HG03159 (cell line): ENCODE results near the gene PLLP.
"Not testable (repeated sequence)": the region's sequence is repeated elsewhere in the genome, so short reads cannot be mapped to it uniquely, and the experiment has no call there.

Source experiments
- ATAC-seq: cut with Tn5 transposase; IDR thresholded peaks from one replicate; pipeline ENCODE4 v1.9.1; 2021; ENCODE audit warnings: mild to moderate bottlenecking, moderate library complexity; ENCODE audit not compliant: unreplicated experiment

Gene PLLP

DNA sequence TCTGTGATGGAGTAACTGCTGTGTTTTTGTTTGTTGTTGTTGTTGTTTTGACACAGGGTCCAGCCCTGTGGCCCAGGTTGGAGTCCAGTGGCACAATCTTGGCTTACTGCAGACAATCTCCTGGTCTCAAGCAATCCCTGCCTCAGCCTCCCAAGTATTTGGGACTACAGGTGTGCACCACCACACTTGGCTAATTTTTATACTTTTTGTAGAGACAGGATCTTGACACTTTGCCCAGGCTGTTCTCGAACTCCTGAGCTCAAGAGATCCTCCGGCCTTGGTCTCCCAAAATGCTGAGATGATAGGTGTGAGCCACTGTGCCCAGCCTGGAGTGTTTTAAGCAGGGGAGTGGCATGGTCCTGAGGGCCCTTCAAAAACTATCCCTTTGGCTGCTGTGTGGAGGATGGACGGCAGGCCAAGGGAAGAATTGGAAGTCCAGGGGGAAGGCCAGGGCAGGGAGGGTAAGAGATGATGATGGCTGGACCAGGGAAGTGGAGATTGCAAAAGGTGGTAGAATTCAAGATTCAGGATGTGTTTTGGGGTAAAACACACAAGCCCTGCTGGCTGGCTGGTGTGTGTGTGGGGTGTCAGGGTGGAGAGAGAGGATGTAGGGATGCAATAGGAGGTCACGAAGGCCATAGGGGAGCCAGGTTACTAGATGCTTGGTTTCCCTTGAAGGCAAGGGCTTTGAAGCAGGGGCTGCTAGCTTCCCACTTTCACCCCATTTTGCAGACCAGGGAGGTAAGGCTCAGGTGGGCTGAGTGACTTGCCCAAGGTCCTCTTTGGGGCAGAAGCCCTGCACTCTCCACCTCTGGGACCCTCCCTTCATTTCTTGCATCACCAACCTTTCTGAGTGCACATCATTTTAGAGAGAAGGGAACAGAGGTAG lies 18.8 kb upstream of the PLLP start:
- no peak for ATAC-seq

DNA sequence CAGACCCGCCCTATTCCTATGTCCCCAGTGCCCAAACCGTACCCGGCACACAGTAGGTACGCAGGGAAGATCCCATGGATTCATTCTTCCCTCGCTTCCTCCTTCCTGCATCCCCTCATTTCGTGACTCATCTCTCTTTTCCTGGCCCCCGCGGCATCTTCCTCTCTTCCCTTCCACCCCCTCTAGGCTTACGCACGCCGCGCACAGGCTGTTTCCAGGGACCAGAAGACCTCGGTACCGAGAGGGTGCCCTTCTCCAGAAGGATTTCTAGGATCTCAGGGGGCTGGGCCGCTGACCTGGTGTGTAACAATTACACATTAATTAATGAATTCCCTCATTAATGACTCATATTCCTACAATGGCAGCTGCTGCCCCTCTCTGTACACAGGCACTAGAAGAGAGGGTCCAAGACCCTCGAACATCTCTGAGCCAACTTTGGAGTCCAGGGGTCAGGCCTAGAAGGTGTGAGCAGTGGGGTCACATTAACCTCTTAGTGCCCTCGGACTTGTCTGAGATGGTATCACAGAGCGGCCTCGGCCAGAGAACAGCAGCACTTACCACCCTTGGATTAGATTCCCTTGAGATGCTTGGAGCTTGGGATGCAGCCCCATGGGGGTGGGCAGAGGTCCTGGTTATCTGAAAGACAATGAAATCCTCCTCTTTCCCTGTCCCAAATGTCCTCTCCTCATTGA lies 16.8 kb upstream of the PLLP start:
- ATAC-seq: no peak

DNA sequence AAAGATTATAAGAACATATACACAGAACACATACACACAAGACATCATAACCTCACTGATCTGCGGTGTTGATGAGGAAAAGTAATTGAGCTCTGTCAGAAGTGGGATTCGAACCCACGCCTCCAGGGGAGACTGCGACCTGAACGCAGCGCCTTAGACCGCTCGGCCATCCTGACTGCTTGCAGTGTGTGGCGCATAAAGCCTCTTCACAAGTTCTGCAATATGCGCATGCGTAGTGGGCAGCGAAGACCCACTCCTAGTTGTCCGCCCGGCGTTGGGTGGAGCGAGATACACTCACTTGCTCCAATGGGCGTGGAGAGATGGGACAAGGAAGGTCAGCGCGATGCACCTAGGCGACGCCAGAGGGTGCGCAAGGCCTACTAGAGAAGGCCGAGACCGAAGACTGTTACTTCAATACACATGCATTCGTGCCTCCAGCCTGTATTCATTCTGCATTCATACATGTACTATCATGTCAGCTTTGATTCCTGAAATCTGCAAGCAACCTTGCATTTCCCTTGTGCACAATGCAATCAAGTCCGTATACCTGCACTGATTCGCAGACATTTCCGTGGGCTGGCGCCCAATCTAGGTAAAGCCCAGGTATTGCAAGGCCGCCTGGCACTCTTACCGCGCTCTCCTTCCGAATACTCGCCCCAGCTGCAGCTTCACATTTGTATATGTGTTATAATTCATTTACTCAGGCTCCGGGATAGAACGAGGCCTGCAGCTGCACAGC lies 16.1 kb upstream of the PLLP start:
- peak; percentile 85 for ATAC-seq

DNA sequence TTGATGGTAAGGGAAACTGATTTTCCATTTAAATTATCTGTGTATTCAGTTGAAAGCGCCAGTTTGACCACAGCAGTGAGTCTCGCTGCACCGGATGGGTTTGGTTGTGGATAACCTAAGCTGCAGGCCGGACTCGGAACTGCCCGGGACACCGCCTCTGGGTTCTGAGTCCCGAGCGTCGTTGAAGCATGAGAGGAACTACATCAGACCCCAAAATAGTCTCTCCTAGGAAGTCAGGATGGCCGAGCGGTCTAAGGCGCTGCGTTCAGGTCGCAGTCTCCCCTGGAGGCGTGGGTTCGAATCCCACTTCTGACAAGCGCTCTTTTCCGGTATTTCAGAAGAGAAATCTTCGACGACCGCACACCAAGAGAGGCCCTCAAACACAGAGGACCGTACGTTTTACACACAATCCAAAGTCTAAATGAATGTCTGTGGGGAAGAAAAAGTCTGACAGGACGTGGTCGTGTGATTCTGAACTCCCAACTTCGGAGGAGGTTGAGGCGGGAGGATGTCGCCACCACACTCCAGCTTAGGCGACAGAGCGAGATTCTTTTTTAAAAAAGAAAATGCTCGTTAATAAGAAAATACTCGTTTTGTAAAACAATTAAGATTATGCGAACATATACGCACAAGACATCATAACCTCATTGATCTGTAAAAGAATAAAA lies 15.4 kb upstream of the PLLP start:
- peak; percentile 44 for ATAC-seq

DNA sequence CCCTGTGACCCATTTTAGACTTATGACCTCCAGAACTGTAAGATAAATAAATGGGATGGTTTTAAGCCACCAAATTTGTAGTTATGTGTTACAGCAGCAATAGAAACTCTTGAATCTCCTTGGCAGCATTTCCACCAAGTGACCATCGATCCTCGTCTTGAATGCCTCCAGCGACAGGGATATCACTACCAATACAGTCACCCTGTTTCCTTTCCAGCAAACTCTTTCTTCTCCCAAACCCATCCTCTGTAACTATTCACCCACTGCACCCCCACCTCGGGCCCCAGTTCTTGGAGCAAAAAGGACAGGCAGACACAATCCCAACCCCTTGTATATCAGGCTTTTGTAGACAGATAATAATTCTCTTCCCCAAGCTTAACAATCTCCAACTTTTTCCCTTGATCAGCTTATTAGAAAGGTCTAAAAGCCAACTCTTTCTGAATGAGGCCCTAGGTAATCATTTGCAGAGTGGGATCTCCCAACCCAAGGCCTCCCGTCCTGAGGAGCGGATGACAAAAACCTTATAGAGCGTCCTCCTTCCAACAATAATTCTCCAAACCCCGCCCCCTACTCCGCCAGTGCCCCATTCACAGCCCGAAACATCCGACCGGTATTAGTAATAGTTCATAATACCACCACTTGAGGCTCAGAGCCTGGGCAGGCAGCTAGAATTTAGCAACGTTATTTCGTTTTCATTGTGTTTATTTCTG lies 14.7 kb upstream of the PLLP start:
- ATAC-seq: peak; percentile 36

DNA sequence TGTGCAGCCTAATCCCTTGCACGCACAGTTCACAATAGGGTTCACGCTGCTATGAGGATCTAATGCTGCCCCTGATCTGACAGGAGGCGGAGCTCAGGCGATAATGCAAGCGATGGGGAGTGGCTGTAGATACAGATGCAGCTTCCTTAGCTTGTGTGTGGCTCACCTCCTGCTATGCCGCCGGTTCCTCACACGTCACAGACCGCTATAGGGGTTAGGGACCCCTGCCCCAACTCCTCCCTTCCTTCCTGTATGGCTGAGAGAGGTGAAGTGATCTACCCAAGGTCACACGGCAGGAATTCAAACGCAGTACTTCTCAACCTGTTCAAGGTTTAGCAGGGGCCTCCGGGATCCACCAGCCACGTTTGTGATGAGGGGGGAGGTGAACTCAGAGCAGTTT lies 13.4 kb upstream of the PLLP start:
- no peak for ATAC-seq

DNA sequence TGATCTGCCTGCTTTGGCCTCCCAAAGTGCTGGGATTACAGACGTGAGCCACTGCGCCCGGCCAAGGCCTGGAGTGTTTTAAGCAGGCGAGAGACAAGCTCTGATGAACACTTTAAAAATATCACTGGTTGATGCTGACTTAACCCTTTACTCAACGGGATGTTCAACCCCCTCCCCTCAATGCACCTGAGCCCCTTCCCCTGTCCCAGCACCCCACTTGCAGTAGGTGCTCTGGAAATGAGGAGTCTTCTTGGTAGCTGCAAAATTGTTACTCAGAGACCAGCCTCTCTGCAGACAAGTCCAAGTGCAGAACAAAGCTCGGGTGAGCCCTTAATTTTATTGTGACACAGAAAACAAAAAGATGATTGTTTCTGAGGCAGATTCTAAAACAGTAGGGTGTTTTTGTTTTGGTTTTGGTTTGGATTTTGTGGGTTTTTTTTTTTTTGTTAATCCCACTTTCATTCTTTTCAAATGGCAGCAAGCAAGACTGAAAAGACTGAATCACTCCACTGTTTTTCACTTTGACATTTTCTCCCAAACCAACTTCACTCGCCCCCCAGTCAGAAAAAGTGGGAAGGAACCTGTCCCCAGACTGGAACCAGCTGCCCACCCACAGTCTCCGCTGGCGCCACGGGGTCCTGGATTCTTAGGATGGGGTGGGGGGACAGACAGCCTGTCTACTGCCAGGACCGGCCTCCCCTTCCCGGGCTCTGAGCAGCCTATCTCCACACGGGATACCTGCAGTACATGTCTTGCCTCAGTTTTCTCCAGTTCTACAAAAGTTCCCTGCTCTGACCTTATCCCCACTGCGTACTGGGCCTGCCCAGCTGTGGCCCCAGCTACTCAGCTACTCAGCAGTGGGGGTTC lies 5.2 kb upstream of the PLLP start:
- no peak for ATAC-seq

DNA sequence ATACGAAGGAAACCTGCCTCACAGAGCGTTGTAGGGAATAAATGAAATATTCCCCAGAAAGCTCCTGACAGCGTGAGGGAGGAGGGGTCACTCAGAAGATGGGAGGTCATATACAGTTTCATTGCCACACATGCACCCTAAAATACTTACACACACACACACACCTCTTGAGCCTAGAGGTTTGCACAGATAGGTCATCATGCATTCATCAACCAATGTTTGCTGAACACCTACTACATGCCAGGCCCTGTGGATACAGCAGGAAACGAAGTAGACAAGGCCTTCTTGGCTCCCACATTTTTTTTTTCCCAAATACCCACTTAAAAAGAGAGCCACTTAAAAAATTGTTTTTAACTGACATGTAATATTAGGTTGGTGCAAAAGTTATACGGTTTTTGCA lies 907 bp upstream of the PLLP start:
- no peak for ATAC-seq

DNA sequence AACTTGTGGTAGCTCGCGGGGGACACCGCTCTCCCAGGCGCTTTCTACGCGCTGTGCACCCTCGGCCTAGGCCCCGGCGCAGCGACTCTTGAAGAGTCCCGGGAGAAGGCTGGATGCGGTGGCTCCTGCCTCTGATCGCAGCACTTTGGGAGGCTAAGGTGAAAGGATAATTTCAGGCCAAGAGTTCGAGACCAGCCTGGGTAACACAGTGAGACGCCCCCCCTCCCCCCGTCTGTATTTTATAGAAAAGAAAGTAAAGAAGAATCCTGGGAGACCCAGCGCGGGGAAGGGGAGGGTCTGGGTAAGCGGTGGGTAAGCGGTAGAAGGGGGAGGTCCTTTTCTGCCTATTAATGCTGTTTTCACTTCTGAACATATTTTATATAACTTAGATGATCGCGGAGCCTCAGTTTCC lies 486 bp upstream of the PLLP start:
- ATAC-seq: no peak

DNA sequence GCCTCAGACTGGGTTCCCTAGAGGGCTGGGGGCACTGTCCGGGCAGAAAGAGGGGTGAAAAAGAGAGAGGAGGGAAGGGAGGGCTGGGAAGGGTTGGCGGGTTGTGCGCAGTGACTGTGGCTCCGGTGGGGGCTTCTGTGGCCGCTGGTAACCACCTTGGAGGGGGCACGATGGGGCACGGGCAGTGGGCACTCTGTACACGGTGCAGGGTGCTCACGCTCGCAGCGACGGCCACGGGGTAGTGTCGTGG lies 588 bp downstream of the PLLP start:
- ATAC-seq: no peak

DNA sequence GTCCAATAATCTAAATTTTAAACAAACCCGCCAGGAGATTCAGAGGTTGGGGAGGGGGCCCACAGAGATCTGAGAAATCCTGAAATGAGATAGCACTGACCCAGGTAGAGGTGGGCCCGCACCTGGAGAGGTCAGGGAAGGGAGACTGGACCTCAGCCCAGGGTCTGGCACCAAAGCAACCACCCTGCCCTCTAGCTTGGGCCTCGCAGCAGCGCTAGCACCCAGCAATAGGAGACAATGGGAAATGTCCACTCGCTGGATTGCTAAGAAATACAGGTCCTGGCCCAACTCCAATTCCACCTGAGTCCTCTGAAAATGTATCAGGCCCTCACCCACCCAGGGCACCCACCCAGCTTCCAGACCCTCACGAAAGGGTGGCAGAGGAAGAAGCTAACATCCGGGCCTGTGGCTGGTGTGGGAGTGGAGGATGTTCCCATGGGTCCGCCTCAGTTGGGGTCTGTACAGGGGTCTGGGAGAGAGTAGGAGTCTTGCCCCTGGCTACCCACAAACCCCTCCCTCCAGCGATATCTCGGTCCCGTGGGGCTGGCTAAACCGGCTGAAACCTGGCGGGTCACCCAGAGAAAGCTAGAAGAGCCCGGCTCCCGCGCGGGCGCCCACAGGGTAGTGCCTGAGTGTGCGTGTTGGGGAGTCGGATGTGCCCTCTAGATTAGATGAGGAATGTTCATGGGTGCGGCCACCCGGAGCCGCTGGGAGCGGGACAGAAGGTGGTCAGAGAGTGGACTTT lies 1.1 kb downstream of the PLLP start:
- ATAC-seq: no peak

DNA sequence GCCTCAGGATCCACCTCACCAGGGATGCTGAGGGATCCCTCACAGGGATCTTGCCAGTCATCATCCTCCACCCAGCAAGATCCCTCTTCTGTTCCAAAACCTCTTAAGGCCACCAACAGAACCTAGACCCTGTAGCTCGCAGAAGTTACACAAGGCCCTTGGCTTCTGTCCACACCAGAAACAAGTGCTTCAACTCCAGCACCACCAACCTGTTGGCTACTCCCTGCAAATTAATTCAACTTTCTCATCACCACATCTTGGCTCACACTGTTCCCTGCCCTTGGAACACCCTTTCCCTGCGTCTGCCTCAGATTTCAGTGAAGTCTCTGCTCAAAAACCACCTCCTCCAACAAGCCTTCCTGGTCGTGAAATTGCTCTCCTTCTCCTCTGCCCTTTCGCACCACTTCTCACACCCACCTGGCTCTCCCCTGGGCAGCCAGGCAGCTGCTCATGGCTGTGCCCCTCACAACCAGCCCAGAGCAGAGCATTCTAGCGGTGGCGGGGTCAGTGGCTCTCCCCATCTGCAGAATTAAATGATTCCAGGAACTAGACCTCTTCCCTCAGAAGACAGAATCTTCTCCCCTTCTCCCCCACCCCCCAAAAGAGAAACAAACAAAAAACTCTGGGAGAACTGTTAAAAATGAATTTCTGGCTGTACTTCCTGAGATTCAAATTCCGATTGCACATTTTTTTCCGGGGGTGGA lies 1.8 kb downstream of the PLLP start:
- ATAC-seq: no peak

DNA sequence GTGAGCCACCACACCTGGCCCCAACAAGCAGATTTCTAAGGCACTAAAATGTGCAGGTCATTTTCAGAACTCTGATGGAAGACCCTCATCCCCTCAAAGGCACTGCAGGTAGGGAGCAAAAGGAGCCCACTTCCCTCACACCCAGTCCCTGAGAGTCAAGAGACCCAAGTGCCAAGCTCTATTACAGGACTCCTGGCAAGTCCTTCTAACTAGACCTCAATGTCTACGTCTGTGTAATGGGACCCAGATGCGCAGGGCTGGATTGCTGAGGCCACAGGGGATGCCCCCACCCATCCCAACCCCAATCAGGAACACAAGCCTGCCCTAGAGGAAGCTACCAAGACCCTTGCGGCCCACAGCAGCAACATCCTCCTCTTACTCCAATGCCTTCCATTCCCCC lies 2.7 kb downstream of the PLLP start:
- ATAC-seq: no peak

DNA sequence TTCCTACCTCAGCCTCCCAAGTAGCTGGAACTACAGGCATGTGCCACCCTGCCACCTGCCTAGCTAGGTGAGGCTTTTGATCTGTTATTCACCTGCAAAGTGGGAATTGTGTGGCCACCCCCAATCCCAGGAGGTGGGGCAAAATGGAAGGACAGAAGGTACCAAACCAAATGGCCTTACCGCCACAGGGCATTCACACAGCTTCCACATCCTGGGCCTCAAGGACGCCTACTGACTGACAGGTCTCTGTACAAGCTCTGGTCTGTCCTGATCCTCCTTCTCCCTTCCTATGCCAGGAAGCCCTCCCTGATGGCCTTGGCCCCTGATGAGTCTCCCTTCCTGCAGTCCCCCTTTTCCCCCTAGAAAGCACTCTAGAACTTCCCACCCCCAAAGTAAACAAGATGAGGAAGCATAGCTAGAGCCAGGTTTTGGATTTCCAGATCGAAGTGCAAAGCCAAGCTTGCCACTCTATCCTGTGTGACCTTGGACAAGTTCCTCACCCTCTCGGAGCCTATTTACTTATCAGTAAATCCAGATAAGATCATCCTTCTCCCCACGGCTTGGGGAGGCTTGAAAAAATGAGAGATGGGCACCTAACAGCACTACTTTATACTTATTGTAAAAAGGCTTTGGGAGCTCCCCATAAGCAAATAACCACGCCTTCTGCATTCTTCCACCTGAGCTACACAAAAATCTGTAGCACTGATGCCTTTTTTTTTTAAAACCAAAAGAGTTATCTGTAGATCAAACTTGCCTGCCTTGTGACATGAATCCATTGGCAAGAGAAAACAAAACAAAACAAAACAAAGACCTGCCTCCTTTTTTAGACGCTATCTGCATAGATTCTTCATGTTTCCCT lies 4.5 kb downstream of the PLLP start:
- ATAC-seq: no peak

DNA sequence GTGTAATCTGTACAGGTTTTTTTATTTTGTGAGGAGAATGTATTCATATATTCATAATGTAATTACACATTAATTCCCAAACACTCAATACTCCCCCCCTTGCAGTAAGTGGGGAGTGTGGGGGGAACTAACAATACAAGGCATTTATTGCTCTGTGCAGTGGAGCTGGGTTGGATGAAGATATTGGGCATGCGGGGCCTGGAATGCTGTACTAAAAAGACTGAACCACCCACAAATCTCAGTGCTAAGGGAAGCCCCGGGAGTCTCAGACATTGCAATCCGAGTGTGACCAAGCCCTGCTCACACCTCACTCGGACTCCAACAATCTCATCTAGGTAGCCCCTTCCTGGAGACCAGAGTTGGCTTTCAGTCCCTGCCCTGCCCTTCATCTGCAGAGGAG lies 6.0 kb downstream of the PLLP start:
- ATAC-seq: no peak

DNA sequence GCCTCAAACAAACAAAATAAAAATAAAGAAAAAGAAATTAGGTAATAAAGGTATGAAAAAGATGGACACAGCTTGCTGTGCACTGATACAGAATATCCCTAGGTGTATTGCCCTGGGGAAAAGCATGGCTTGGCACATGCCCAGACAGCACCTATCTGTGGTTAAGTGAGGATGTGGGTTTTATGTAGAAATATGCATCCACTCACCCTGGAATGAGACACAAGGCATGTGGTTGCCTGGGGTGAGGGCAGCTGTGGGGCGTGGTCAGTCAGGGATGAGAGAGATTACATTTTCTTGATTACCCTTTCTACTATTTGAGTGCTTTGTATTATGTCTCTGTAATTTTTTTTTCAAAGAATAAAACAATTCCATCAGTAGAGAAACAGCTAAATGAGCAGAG lies 6.9 kb downstream of the PLLP start:
- no peak for ATAC-seq

DNA sequence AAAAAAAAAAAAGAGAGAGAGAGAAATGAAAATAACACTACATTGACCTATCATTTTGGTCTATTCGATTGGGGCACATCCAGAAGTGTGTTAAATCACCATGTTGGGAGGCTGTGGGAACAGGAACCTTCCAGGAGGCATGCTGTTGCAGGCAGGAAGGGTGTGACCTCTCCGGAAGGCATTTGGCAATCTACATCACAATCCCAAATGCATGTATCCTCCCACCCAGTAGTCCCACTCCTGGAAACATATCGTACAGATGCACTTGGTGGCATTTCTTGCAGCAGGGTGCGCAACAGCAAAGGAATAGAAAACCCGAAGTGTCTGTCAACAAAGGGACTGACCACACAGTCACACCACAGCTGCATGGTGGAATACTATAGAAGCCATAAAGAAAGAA lies 7.9 kb downstream of the PLLP start:
- no peak for ATAC-seq

DNA sequence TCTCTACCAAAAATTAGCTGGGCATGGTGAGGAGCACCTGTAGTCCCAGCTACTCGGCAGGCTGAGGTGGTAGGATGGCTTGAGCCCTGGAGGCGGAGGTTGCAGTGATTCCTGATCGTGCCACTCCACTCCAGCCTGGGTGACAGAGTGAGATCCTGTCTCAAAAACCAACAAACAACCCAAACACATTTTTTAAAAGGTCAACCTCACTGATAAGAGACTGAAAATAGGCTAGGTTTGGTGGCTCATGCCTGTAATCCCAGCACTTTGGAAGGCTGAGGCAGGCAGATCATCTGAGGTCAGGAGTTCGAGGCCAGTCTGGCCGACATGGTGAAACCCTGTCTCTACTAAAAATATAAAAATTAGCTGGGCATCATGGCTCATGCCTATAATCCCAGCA lies 8.5 kb downstream of the PLLP start:
- ATAC-seq: not testable (repeated sequence)
